ENCODE measurements around the gene FRRS1. TPM values are rescaled to one million over a fixed set of nuclear protein-coding genes. Genes with fewer than 3 reads are reported as not detected.
"Not testable (repeated sequence)": the region's sequence is repeated elsewhere in the genome, so short reads cannot be mapped to it uniquely, and the experiment has no call there.

FRRS1 gene
- polyA plus RNA-seq, 1 donor (not counting 4 experiments of a cell fraction or from before 2014, with no cell fraction given) = 11.2 TPM

DNA sequence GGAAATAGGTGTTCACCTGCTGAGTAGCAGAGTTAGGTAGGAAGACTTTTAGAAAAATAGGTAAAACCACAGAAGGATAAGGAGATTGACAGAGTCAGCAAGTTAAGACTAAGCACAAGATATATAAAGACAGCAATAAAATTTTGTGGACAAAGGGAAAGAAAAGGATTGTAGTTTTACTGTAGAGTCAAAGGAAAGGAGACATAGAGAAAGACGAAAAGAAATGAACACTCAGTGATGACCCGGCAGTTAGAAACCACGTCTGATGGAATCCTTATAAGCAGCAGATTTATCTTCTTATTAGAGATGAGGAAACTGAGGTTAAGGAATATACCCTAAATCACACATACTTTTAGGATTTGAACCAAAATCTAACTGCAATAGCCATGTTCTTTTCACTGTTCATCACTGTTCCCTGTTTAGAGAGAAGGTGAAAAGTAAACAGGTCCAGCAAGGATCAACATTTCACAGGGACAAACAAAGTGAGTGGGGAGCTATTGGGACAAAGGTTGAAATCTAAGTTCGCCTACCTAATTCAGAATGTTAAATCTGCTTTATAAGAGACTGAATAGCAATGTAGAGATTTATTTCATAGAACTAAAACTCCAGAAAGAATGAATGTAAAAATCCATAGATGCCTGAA, 6.8 kb downstream of the FRRS1 start:
- H3K9me1 ChIP-seq (ENCODE audit: control insufficient read depth, extremely low read depth, insufficient read depth, low read length) = no peaks in the 10 kb centered on the region
- H3K4me1 ChIP-seq (ENCODE audit: control insufficient read depth, extremely low read depth, insufficient read depth, low read length) = peaks cover 24% of the 10 kb centered on the region
- H3K36me3 ChIP-seq (ENCODE audit: control insufficient read depth in 2 of 2, extremely low read depth in 1 of 2, insufficient read depth in 2 of 2, low read length in 2 of 2) = no peaks in the 10 kb centered on the region
- no peak for TF ChIP-seq EZH2 (IDR thresholded peaks at IDR 0.05; ENCODE audit: low read length)
- TF ChIP-seq, protein P1, sequence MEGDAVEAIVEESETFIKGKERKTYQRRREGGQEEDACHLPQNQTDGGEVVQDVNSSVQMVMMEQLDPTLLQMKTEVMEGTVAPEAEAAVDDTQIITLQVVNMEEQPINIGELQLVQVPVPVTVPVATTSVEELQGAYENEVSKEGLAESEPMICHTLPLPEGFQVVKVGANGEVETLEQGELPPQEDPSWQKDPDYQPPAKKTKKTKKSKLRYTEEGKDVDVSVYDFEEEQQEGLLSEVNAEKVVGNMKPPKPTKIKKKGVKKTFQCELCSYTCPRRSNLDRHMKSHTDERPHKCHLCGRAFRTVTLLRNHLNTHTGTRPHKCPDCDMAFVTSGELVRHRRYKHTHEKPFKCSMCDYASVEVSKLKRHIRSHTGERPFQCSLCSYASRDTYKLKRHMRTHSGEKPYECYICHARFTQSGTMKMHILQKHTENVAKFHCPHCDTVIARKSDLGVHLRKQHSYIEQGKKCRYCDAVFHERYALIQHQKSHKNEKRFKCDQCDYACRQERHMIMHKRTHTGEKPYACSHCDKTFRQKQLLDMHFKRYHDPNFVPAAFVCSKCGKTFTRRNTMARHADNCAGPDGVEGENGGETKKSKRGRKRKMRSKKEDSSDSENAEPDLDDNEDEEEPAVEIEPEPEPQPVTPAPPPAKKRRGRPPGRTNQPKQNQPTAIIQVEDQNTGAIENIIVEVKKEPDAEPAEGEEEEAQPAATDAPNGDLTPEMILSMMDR (optimal IDR thresholded peaks at IDR 0.05 in 1 of 3, IDR thresholded peaks at IDR 0.05 in 1 of 3, conservative IDR thresholded peaks at IDR 0.05 in 1 of 3; ENCODE audit: extremely low read depth in 1 of 3, insufficient read depth in 2 of 3, low read length in 3 of 3) = no peak
- peaks cover 6% of the 10 kb centered on the region for H3K79me2 ChIP-seq (ENCODE audit: control insufficient read depth, insufficient read depth, low read length)
- no peak overlapping the region for H3K27ac ChIP-seq (ENCODE audit: control insufficient read depth, insufficient read depth, low read length)
- no peak for FAIRE-seq
- no peak for DNase-seq (ENCODE audit: low read depth, low spot score)
- no peaks in the 10 kb centered on the region for H3K27me3 ChIP-seq (ENCODE audit: control insufficient read depth, extremely low read depth, insufficient read depth, low read length)
- dilution Hi-C loops (cut with MboI; ENCODE audit: extremely low pct_ligation_motif_present, low sequenced_read_pairs) = no loop called here
- H3K4me2 ChIP-seq (ENCODE audit: control insufficient read depth, extremely low read depth, insufficient read depth, low read depth, low read length) = no peak overlapping the region
- H3K4me3 ChIP-seq (ENCODE audit: control insufficient read depth in 2 of 3, extremely low read depth in 1 of 3, insufficient read depth in 2 of 3, low read depth in 1 of 3, low read length in 3 of 3) = no peak overlapping the region
- no peak overlapping the region for H2AFZ ChIP-seq (ENCODE audit: control insufficient read depth, low read length)
- H3K9me3 ChIP-seq (ENCODE audit: control insufficient read depth, low read depth, low read length) = no peaks in the 10 kb centered on the region
- H4K20me1 ChIP-seq (ENCODE audit: control insufficient read depth, extremely low read depth, insufficient read depth, low read length) = no peaks in the 10 kb centered on the region
- no peak overlapping the region for H3K9ac ChIP-seq (ENCODE audit: control insufficient read depth, extremely low read depth, insufficient read depth, low read length)

- H3K9ac ChIP-seq (ENCODE audit: control insufficient read depth, extremely low read depth, insufficient read depth, low read length); H4K20me1 ChIP-seq (ENCODE audit: control insufficient read depth, extremely low read depth, insufficient read depth, low read length); H3K9me1 ChIP-seq (ENCODE audit: control insufficient read depth, extremely low read depth, insufficient read depth, low read length); dilution Hi-C loops (cut with MboI; ENCODE audit: extremely low pct_ligation_motif_present, low sequenced_read_pairs); H3K4me2 ChIP-seq (ENCODE audit: control insufficient read depth, extremely low read depth, insufficient read depth, low read depth, low read length); H2AFZ ChIP-seq (ENCODE audit: control insufficient read depth, low read length); H3K9me3 ChIP-seq (ENCODE audit: control insufficient read depth, low read depth, low read length); H3K36me3 ChIP-seq (ENCODE audit: control insufficient read depth in 2 of 2, extremely low read depth in 1 of 2, insufficient read depth in 2 of 2, low read length in 2 of 2); H3K27ac ChIP-seq (ENCODE audit: control insufficient read depth, insufficient read depth, low read length); DNase-seq (ENCODE audit: low read depth, low spot score); FAIRE-seq; H3K27me3 ChIP-seq (ENCODE audit: control insufficient read depth, extremely low read depth, insufficient read depth, low read length); H3K79me2 ChIP-seq (ENCODE audit: control insufficient read depth, insufficient read depth, low read length); H3K4me3 ChIP-seq (ENCODE audit: control insufficient read depth in 2 of 3, extremely low read depth in 1 of 3, insufficient read depth in 2 of 3, low read depth in 1 of 3, low read length in 3 of 3): not testable (repeated sequence)
- H3K4me1 ChIP-seq (ENCODE audit: control insufficient read depth, extremely low read depth, insufficient read depth, low read length) = peaks cover 22% of the 10 kb centered on the region
Observed at GRCh38 chr1:99758686-99759517, 7.5 kb downstream of the FRRS1 start.
